GM19351 (cell line): Measurements from ENCODE around the gene SLC25A36.

ENCODE experiments used
- ATAC-seq: cut with Tn5 transposase; IDR thresholded peaks from one replicate; pipeline ENCODE4 v1.9.1; 2021; ENCODE audit warnings: mild to moderate bottlenecking, moderate library complexity; ENCODE audit not compliant: unreplicated experiment

Gene SLC25A36, protein sequence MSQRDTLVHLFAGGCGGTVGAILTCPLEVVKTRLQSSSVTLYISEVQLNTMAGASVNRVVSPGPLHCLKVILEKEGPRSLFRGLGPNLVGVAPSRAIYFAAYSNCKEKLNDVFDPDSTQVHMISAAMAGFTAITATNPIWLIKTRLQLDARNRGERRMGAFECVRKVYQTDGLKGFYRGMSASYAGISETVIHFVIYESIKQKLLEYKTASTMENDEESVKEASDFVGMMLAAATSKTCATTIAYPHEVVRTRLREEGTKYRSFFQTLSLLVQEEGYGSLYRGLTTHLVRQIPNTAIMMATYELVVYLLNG

GRCh38 chr3:140941434-140942220 is at the start of gene SLC25A36:
SLC25A36 (plus strand) TSS chr3:140941836; CDS start chr3:140942055, 219 bp downstream.
- ATAC-seq = peak; percentile 95

DNA sequence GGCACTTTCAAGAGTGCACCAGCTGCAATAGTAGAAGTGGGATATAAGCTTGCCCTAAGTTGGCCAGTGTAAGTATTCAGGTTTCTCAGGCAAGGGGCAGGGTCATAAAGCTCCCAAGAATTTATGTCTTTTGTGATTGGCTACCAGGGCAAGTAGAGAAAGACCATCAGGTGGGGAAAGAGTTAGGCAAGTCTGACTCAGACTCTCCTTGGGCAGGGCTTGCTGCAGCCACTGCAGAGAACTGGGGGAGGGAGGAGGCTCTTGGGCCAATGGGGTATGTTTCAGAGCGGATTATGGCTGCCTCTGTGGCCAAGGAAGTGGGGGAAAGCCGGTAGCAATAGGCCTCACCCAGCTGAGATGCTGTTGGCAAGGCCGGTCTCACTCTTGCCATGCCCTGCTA is 44.6 kb upstream of the SLC25A36 start:
- ATAC-seq = no peak

- no peak for ATAC-seq
Measured at GRCh38 chr3:140898340-140899180, 43.1 kb upstream of the SLC25A36 start.

DNA sequence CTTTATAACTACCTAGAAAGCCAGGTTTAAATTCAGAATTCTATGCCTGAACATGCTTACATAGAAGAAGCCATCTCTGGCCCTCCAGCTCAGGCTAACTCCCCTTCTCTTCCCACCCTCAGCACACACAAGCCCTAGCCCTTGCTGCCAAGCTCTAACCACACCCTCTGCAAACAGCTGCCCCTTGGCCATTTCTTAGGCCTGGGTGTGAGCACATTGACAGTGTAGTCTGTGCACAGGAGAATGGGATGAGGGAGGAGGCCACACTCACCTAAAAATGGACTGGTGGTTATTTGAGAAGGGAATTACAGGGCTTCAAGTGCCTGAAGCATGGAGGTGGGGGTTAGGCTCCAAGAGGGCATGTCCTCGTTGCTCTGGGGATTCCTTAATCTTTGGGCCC is 42.3 kb upstream of the SLC25A36 start:
- ATAC-seq = no peak

DNA sequence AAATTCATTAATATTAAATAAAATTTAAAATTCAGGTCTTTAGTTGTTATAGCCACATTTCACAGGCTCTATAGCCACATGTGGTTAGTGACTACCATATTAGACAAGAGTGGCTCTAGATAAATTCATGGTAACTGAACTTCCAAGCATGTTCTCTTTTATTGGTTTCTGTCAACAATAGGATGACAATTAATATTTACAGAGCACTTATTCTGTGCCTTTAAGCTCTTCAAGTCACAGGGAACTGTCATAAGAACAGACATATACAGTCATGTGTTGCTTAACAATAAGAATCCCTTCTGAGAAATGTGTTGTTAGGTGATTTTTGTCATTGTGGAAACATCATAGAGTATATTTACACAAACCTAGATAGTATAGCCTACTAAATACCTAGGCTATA is 38.8 kb upstream of the SLC25A36 start:
- no peak for ATAC-seq

GRCh38 chr3:140903196-140903595 is 38.4 kb upstream of the SLC25A36 start:
- no peak for ATAC-seq

GRCh38 chr3:140904521-140904920 is 37.1 kb upstream of the SLC25A36 start:
- ATAC-seq = no peak

DNA sequence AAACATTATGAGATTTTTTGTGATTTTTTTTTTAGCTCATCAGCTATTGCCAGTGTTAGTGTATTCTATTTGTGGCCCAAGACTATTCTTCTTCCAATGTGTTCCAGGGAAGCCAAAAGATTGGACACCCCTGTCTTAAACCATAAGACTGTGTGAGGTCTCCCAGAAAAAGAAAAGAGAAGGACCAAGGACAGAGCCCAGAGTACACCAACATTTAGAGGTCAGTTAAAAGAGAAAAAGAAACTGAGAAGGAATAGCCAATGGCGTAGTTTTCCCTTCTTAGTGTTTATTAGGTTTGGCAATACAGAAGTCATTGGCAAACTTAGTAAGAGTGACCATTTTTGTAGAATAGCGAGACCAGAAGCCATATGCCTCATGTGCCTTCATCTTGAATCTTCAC is 36.1 kb upstream of the SLC25A36 start:
- no peak for ATAC-seq

DNA sequence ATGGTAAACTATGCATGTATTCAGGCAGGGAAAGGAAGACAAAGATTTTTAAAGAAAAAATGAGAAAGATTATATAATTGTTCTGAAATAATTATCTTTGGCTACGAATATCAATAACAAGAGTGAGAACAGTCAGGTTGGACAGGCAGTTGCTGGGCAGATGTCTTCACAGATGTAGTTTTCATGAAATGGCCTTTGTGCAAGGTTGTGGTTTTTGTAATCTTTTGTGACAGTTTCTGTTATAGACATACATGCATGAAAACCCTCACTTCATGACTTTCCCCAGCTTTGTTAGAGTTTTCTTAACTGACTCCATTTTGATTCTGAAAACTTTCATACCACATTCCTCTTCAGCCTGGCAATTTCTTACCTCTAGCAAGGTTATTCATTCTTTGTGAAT is 34.9 kb upstream of the SLC25A36 start:
- peak; percentile 85 for ATAC-seq

GRCh38 chr3:140910860-140911259 is 30.8 kb upstream of the SLC25A36 start:
- ATAC-seq = no peak

GRCh38 chr3:140911822-140912221 is 29.8 kb upstream of the SLC25A36 start:
- no peak for ATAC-seq

- no peak for ATAC-seq
Measured at GRCh38 chr3:140913728-140914127, 27.9 kb upstream of the SLC25A36 start.

- ATAC-seq = no peak
Measured at GRCh38 chr3:140914384-140914945, 27.2 kb upstream of the SLC25A36 start.

DNA sequence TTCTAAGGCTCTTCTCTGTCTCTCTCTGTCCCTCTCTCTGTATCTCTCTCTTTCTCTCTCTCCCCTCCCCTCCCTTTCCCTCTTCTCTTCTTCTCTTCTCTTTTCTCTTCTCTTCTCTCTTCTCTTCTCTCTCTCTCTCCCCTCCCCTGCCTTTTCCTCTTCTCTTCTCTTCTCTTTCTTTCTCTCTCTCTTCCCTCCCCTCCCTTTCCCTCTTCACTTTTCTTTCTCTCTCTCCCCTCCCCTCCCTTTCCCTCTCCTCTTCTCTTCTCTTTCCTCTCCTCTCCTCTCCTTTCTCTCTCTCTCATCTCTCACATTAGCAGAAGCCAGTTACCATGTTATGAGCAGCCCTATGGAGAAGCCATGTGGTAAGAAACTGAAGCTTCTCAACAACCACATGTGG is 25.0 kb upstream of the SLC25A36 start:
- ATAC-seq = no peak

GRCh38 chr3:140917772-140918171 is 23.9 kb upstream of the SLC25A36 start:
- ATAC-seq = no peak

- ATAC-seq = peak; percentile 45
Measured at GRCh38 chr3:140920029-140920428, 21.6 kb upstream of the SLC25A36 start.

GRCh38 chr3:140922634-140923033 is 19.0 kb upstream of the SLC25A36 start:
- peak; percentile 69 for ATAC-seq

- no peak for ATAC-seq
Measured at GRCh38 chr3:140924097-140924873, 17.4 kb upstream of the SLC25A36 start.

GRCh38 chr3:140927279-140928069 is 14.2 kb upstream of the SLC25A36 start:
- no peak for ATAC-seq
